GM12875 (cell line): ENCODE measurements around the gene SEC61A1.
A peak's percentile ranks its signal among the peaks of the same experiment; 100 is the strongest.

Source experiments
- H3K4me3 ChIP-seq: one replicate; pipeline ENCODE4 v1.5.1; 2011; ENCODE audit warnings: low read depth, low read length, control low read depth
- TF ChIP-seq, protein P1 (sequence below): IDR thresholded peaks from 2 replicates; pipeline ENCODE4 v1.5.1; 2011; ENCODE audit warnings: low read depth, mild to moderate bottlenecking, control low read depth, inconsistent platforms, low read length, moderate library complexity, borderline replicate concordance; ENCODE audit not compliant: insufficient read depth

Gene SEC61A1

DNA sequence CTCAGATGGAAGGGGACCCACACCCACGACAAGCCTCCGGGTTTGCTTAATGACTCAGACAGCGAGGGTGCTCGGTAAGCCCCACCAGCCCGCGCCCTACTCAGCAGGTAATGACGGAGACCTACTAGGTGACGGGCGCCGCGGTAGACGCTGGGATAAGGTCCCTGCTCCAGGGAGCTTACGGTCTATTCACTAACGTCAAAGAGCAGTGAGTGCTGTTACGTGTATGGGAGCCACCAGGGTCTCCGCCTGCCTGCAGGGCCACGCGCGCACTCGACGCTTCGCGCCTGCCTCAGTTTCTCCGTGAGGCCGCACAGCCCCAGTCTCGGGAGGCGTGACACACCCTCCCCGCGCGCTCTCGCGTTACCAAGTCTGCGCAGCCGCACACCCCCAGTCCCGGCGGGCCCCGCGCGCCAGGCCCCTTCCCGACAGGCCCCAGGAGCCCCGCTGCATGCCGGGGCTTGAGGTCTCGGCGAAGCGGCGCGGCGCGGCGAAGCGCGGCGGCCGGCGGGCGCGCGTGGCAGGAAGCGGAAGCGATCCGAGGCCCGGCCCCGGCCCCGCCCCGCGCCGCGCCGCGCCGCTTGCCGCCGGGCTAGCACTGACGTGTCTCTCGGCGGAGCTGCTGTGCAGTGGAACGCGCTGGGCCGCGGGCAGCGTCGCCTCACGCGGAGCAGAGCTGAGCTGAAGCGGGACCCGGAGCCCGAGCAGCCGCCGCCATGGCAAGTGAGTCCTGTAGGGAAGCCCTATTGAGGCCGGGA lies at the start of gene SEC61A1:
Gene SEC61A1 (plus strand): TSS at position 601 of the 758 bp plus-strand sequence. CDS start 116 bp downstream, at position 717.
- peak within 1 kb of the TSS; percentile 85 for H3K4me3 ChIP-seq
- TF ChIP-seq, protein P1, sequence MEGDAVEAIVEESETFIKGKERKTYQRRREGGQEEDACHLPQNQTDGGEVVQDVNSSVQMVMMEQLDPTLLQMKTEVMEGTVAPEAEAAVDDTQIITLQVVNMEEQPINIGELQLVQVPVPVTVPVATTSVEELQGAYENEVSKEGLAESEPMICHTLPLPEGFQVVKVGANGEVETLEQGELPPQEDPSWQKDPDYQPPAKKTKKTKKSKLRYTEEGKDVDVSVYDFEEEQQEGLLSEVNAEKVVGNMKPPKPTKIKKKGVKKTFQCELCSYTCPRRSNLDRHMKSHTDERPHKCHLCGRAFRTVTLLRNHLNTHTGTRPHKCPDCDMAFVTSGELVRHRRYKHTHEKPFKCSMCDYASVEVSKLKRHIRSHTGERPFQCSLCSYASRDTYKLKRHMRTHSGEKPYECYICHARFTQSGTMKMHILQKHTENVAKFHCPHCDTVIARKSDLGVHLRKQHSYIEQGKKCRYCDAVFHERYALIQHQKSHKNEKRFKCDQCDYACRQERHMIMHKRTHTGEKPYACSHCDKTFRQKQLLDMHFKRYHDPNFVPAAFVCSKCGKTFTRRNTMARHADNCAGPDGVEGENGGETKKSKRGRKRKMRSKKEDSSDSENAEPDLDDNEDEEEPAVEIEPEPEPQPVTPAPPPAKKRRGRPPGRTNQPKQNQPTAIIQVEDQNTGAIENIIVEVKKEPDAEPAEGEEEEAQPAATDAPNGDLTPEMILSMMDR: no peak

GRCh38 chr3:128004661-128005060 lies 47.6 kb upstream of the SEC61A1 start:
- H3K4me3 ChIP-seq: no peak overlapping the region
- TF ChIP-seq, protein P1: no peak

DNA sequence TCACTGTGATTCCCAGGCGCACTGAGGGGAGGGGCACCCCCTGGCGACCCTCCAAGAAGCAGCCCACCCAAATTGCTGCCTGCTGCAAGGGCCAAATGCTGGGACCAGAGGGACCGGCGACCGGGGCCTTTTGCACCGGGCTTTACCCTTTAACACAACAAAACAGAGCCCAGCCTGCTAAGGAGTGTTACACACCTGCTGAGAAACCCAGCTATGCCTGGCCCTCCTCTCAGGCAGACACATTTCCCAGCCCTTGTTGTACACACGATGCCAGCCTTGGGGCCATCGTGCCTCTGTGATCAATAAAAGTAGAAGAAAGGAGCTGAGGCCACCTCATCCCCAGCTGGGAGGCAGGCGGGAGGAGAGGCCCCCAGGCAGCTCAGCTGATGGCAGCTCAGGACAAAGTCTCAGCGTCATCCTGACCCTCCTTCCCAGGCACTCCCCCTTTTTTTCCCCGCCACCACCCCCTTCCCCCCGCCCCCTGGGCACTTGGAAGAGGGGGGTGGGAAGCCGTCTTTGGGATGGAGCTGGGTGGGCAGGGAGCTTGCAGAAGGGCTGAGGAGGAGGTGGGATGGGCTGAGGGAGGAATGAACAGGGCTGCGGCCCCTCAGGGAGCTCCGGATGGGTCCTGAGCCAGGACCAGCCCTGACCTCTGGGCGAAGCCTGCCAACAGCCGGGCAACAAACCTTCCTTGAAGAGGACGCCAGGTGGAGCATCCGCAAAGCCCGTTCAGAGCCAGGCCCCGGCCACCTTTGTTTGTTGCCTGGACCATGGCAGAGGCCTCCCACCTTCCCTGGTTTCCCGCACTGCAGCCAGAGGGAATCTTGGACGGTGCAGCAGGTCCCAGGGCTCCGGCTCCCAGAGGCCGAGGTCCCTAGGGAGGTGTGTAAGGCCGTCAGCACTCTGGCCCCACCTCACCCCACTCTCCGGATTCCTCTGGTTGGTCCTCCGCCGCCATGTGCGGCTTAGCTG lies 45.9 kb upstream of the SEC61A1 start:
- TF ChIP-seq, protein P1: no peak
- no peak overlapping the region for H3K4me3 ChIP-seq

DNA sequence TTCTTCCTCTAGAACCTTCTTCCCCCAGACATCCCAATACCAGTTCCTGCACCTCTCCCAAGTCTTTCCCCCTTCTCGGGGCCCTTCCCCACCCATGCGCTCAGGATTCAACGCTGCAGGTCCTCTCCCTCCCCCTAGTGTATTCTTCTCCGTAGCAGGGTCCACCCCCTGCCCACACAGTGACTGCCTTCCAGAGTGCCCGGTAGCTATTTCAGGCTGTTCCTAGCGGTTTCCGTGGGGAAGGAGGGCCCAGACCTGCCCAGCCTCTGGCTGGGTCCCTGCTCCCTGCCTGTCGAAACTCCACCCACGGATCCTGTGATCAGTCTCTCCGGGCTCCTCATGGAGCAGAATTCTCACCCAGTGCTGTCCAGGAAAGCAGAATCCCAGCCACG lies 45.2 kb upstream of the SEC61A1 start:
- TF ChIP-seq, protein P1: no peak
- H3K4me3 ChIP-seq: no peak overlapping the region

GRCh38 chr3:128009952-128010846 lies 42.0 kb upstream of the SEC61A1 start:
- TF ChIP-seq, protein P1: no peak
- no peak overlapping the region for H3K4me3 ChIP-seq

DNA sequence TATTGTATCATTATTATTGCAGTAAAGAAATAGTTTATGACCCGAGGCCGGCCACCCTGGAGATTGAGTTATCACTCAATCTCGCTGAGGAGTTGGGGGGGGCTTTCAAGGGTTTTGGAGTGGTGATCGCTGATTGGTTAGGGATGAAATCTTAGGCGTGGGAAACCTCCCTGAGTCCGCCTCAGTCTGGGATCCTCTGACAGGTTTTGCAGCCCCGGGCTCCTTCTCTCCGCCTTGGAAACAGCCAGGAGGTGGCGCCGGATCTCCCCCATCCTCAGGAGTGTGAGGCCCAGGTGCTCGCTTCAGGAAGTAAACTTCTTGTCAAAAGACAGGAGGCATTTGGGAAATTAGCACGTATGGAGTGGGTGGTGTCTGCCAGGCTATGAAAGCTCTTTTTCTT lies 41.1 kb upstream of the SEC61A1 start:
- TF ChIP-seq, protein P1: peak; percentile 39
- H3K4me3 ChIP-seq: no peak overlapping the region
